Fibroblast of villous mesenchyme (primary cell): Measurements from ENCODE around the gene EXOC4. TPM values are rescaled to one million over a fixed set of nuclear protein-coding genes. Genes with fewer than 3 reads are reported as not detected.
"Not testable (repeated sequence)": the region's sequence is repeated elsewhere in the genome, so short reads cannot be mapped to it uniquely, and the experiment has no call there.

ENCODE experiments used
- DNase-seq: peaks from one replicate; pipeline ENCODE4 v3.0.0-alpha.2; 2010; ENCODE audit warnings: low read depth
- H3K4me3 ChIP-seq: 2 replicates; pipeline ENCODE4 v1.5.1; 2011; ENCODE audit warnings: low read depth, mild to moderate bottlenecking, low read length
- total RNA-seq: library from RNA; depleted of rRNA; stranded (reverse); fragments of >200 nt; gene quantifications from 2 replicates; pipeline ENCODE4 v1.2.3, GENCODE V29; 2012
- TF ChIP-seq, protein P1 (sequence below): IDR thresholded peaks from 2 replicates; pipeline ENCODE4 v1.5.1; 2012; ENCODE audit warnings: low read depth, mild to moderate bottlenecking, low read length; ENCODE audit not compliant: insufficient read depth

EXOC4 gene
- total RNA-seq, 1 donor, result 106 TPM

DNA sequence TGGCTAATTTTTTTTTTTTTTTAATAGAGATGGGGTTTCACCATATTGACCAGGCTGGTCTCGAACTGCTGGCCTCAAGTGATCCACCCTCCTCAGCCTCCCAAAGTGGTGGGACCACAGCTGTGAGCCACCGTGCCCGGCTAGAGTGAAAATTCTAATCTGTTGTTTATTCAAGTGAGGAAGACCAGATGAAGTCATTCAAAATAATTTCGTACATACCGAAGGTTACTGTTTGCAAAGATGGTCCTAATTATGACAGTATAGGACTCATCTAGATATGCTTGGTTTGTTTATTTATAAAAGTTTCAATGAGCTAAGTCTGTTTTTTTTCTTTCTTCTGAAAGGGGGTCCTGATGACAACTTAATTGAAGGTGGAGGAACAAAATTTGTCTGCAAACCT lies 376.8 kb downstream of the EXOC4 start:
- no peak overlapping the region for H3K4me3 ChIP-seq
- DNase-seq, result peak; percentile 23
- TF ChIP-seq, protein P1, sequence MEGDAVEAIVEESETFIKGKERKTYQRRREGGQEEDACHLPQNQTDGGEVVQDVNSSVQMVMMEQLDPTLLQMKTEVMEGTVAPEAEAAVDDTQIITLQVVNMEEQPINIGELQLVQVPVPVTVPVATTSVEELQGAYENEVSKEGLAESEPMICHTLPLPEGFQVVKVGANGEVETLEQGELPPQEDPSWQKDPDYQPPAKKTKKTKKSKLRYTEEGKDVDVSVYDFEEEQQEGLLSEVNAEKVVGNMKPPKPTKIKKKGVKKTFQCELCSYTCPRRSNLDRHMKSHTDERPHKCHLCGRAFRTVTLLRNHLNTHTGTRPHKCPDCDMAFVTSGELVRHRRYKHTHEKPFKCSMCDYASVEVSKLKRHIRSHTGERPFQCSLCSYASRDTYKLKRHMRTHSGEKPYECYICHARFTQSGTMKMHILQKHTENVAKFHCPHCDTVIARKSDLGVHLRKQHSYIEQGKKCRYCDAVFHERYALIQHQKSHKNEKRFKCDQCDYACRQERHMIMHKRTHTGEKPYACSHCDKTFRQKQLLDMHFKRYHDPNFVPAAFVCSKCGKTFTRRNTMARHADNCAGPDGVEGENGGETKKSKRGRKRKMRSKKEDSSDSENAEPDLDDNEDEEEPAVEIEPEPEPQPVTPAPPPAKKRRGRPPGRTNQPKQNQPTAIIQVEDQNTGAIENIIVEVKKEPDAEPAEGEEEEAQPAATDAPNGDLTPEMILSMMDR, result no peak

DNA sequence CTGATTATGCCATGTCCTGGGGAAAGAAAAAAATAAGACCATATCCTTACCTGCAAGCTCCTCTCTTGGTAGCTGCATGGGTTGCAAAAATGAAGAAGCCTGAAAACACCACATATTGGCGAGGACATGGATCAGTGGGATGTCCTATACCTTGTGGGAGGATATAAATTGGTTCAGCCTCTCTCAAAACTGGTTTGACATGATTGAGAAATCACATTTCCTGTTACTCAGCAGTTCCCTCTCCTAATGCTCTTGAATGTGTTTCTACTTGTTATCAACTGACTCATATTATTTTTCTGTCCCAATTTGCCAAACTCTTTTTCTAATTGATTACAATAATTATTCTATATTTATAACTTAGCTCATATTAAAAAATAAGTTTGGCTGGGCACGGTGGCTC lies 380.2 kb downstream of the EXOC4 start:
- no peak overlapping the region for H3K4me3 ChIP-seq
- TF ChIP-seq, protein P1, result no peak
- peak; percentile 62 for DNase-seq

DNA sequence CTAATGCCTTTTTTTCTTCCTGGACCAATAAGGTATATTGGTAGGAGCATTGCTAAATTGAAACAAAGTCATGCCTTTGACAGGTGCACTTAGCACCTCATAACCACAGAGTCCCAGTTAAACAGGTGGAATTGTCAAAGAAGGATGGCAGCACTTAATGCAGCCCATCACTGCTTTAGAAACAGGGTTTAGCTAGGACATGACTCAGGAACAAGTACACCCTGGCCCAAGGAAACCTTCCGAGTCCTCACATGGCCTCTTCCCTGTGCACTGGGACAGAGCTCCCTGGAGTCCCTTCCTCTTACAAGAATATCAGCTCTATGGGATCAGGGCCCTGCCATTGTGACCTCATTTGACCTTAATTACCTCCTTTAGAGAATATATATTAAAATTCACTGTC lies 382.7 kb downstream of the EXOC4 start:
- no peak for DNase-seq
- TF ChIP-seq, protein P1, result no peak
- no peak overlapping the region for H3K4me3 ChIP-seq

DNA sequence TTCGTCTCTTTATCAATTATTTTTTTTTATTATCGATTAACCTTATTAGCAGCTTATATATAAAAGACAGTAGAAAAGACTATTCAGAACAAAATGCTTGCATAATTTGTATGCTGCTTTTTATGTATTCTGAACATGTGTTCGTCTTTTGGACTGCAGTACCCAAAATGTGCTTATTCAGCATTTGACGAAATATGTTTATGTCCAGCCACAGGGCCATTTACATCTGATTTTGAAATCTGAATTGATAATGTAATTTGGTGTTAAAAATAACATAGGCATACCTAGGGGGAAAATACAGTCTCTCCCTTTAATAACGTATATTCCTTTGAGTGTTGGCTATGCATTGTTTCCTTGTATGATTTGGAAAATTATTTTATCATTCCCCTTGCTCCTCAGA lies 386.0 kb downstream of the EXOC4 start:
- TF ChIP-seq, protein P1, result no peak
- DNase-seq, result no peak
- H3K4me3 ChIP-seq, result no peak overlapping the region

DNA sequence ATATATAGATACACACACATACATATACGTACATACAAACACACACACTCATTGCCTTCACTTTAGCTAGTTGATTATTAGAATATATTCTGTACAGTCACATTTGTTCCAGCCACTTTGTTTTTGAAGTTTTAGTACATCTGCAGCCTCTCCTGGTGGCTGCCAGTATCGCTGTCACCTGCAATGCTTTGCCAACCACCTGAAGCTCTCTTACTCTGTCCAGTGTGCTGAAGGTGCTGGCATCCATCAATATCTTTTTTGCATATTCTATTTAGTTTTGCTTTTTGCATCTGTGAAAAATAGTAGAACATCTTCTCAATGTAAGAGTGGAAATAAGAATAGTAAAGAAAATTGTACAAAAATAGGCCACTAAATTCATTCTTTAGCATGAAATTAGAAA lies 388.6 kb downstream of the EXOC4 start:
- TF ChIP-seq, protein P1, result no peak
- H3K4me3 ChIP-seq, result no peak overlapping the region
- DNase-seq, result no peak

DNA sequence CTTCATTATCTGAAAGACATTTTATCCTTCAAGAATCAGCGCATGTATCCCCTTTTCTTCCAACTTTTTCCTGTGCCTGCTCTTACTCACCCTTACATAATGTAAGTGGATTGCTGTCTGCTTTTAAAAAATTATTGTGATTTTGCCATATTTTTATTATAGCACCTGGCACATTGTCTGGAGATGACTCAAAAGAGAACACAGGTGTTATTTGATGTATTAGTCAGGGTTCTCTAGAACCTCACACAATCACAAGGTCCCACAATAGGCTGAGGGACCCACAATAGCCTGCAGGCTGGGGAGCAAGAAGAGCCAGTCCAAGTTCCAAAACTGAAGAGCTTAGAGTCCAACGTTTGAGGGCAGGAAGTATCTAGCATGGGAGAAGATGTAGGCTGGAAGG lies 390.0 kb downstream of the EXOC4 start:
- no peak for DNase-seq
- H3K4me3 ChIP-seq, result no peak overlapping the region
- TF ChIP-seq, protein P1, result no peak

DNA sequence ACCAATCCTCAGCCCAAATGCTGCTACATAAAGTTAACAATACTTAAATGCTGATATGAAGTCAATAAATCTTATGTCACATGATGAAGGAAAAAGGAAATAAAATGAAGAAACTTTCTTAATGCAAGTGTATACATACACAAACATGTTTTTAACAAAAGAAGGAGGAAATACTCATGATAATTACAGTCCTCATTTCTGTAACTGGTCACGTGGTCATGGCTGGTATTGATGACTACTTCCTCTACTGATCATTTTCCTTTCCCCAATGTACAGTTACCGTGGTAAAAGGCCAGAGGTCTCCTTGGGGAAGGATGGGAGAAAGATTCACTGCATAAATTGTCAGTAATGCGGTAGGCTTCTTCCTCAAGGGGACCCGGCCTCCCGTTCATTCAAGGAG lies 390.8 kb downstream of the EXOC4 start:
- DNase-seq, H3K4me3 ChIP-seq: not testable (repeated sequence)
